Erythroblast (primary cell): ENCODE data around the gene ABCA1.

Experiments used
- GATA1 ChIP-seq: IDR thresholded peaks from 2 replicates; pipeline ENCODE4 v1.6.1; 2011; ENCODE audit warnings: low read depth, mild to moderate bottlenecking, control low read depth, low read length, moderate library complexity
- POLR2A ChIP-seq: IDR thresholded peaks from 2 replicates; pipeline ENCODE4 v1.6.1; 2011; ENCODE audit warnings: mild to moderate bottlenecking, low read length

GRCh38 chr9:104900871-104901270 lies 27.1 kb downstream of the ABCA1 start:
- no peak for TF ChIP-seq POLR2A
- no peak for TF ChIP-seq GATA1
